Endometrial microvascular endothelial cells (primary cell): ENCODE results near the gene SLC25A36. TPM values are rescaled to one million over a fixed set of nuclear protein-coding genes. Genes with fewer than 3 reads are reported as not detected.
"Not testable (repeated sequence)": the region's sequence is repeated elsewhere in the genome, so short reads cannot be mapped to it uniquely, and the experiment has no call there.

Experiments used
- in situ Hi-C: cut with HindIII; loops from 2 replicates; pipeline ENCODE4 v1.10.0; 2017; ENCODE audit warnings: low sequenced_read_pairs, low pct_unique_long_range_greater_than_20kb; ENCODE audit errors: inconsistent ontology term
- total RNA-seq: library from RNA; depleted of rRNA; stranded (reverse); fragments of >200 nt; gene quantifications from one replicate; pipeline ENCODE4 v1.2.3, GENCODE V29; 2015; ENCODE audit errors: inconsistent ontology term

Gene SLC25A36
- total RNA-seq, 1 donor from 2014 or later: 42.9 TPM

DNA sequence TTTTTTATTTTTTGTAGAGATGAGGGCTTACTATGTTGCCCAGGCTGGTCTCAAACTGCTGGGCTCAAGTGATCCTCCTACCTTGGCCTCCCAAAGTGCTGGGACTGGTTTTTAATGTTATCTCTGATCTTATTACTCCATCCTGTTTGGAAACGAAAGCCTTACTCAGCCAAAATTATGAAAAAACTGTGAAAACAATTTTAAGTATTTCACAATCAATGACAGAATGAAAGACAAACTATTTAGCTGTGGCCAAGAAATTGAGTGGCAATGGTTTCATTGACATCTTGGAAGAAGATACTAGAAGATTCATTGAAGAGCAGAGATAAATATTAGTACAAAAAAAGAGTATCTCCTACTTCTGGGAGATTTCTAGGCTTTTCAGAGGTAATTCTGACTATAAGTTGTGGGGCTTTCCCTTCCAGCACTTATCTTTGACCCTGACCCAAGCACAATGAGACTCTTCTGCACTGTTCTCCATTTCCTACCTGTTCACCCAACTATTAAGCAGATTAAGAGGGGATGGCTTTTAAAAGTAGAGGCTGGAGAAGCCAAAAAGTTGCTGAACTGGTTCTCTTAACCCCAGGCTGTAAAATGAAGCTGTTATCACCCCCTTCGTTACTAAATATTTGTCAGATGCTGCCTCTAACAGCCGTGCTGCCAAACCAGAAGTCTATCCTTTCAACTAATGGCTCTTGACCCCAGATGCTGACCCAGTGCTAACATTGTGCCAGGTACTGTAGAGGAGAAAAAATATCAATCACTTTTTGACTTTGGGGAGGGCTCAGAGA lies 14.2 kb upstream of the SLC25A36 start:
- in situ Hi-C loops: no loop called here

DNA sequence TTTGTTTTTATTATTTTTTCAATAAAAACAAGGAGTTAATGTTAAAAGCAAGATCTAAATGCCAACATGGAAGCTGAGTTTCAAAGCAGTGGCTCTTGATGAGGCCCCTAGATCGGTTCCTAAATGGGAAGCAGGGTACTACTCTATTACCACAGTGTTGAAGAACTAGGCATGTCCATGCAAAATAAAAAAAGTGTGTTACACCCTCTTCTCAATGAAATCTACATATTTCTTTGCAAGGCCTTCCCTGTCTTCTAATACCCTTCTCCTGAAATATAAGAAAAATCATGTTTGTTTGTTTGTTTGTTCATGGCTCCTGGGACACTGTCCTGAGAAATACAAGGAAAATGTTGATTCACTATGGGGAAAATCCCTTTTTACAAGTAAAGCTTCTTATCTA lies 12.2 kb upstream of the SLC25A36 start:
- in situ Hi-C loops: no loop called here

DNA sequence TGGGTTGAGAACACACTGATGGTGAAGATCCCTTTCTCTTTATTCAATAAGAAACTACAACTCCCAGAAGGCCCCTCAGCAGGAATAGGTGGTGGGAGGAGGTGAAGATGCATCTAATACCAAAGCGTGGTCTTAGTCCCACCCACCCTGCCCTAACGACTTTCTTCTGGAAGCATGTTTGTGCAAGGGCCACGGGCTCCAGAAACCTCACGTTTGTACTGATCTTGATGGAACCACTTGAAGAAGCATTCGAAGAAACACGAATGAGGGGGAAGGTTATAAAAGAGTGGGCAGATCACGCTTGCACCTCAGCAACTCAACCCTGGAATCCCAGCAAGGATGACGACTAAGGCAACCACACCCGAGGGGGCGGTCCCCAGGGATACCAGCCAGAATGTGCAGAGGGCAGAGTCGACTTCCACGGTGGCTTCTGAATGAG lies 10.6 kb upstream of the SLC25A36 start:
- in situ Hi-C loops: no loop called here

DNA sequence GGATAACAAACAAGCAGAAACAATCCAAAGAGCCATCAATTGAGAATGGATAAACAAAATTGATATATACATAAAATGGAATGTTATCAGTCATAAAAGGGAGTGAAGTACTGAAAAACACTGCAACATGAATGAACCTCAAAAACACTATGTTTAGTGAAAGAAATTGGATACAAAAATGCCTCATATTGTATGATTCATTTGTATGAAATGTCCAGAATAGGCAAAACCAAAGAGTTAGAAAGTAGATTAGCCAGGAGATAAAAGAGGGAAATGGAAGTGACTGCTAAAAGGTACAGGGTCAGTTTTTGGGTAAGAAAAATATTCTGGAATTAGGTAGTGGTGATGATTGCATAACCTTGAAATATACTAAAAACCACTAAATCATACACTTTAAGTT lies 9.8 kb upstream of the SLC25A36 start:
- in situ Hi-C loops: no loop called here

DNA sequence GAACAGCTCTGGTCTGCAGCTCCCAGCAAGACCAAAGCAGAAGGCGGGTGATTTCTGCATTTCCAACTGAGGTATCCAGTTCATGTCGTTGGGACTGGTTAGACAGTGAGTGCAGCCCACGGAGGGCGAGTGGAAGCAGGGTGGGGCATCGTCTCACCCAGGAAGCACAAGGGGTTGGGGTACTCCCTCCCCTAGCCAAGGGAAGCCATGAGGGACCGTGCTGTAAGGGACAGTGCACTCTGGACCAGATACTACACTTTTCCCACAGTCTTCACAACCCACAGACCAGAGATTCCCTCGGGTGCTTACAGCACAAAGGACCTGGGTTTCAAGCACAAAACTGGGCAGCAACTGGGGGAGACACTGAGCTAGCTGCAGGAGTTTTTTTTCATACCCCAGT lies 8.5 kb upstream of the SLC25A36 start:
- in situ Hi-C loops: no loop called here

DNA sequence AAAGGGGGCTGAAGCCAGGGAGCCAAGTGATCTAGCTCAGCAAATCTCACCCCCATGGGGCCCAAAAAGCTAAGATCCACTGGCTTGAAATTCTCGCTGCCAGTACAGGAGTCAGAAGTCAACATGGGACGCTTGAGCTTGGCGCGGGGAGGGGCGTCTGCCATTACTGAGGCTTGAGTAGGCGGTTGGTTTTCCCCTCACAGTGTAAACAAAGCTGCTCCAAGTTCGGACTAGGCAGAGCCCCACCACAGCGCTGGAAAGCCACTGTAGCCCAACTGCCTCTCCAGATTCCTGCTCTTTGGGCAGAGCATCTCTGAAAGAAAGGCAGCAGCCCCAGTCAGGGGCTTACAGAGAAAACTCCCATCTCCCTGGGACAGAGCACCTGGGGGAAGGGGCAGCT lies 8.1 kb upstream of the SLC25A36 start:
- in situ Hi-C loops: no loop called here

DNA sequence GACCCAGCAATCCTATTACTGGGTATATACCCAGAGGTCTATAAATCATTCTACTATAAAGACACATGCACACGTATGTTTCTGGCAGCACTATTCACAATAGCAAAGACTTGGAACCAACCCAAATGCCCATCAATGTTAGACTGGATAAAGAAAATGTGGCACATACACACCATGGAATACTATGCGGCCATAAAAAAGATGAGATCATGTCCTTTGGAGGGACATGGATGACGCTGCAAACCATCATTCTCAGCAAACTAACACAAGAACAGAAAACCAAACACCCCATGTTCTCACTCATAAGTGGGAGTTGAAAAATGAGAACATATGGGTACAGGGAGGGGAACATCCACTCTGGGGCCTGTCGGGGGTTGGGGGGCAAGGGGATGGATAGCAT lies 2.3 kb upstream of the SLC25A36 start:
- in situ Hi-C loops: not testable (repeated sequence)

DNA sequence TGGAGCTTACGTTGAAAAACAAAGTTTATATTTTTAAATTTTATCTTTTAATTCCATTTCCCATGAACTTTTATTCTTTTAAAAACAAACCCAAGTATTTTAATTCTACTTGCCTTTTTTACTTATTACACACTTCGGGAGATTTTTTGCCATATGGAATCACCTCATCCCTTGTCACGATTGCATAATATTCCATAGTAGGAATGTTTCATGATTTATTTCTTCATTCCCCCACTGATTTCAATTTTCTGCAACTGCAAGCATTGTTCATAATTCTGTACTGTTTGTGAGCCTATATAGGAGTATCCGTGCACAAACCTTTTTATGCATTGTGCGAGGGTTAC lies 574 bp upstream of the SLC25A36 start:
- in situ Hi-C loops: no loop called here

DNA sequence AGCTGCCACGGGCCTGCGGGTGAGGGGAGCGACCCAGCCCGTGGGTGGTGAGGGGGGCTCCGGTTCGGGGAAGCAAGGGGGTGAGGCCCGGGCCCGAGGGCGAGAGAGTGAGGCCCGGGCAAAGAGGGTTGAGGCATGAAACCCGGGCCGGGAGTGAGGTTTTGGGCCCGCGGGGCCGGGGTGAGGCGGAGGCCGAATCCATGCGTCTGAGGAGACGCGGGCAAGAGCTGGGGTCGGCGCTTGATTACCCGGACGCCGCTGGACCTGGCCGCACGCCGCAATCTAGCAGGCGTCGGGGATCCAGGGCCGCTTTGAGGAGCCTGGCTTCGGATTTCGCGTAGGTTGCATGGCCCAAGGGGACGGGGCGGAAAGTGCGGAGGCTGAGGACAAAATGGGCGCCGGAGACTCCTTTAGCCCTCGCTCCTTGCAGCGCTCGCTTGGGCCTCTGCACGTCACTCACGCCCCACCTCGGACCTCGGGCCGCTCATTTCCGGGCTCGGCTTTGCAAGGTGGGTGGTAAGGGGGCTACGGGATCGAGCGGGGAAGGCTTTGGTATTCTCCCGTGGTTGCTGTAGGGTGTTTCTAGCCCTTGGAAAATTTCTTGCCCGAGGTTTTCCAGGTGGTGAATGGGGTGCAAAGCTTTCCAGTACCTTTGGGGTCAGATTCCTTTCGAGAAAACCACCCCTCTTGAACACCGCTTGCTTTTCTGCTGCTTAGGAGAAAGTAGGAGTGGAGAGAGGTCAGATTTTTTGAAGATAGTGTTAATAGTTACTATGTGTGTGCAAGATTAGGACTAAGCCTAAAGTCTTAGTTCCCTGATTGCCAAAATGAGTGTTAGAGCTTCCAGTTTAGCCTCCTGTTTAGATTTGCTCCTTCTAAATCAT lies 827 bp downstream of the SLC25A36 start:
- in situ Hi-C loops: no loop called here

DNA sequence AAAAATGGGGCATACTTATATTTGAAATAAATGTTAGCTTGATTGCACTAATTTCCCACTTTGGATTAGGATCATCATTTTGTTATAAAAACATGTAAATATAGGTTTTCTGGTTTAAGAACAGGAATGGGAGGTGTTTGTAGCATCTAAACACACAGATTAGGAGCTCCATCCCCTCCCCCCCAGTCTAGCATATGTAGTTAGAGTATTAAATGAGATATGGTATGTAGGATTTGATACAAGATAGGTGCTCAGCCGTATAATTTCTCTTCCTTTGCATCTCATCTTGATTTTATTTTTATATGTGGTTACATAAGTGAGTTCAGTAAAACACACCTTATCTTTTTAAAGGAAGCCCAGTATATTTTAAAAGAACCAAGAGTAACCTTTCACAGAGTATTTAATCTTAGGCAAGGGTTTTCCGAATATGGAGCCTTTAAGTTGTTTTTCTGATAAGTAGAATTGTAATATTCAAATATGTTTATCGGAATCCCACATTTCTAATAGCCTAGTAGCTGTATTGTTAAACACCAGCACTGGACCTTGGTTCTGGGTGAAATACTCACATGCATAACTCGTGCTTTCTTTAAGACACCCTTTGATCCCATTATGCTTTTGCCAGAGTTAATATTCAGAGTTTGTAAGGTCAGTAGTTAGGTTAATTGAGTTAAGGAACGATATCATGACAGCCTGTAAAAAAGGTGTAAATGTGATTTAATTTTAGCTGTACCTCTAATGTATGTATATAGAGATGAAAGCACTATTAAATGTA lies 2.3 kb downstream of the SLC25A36 start:
- in situ Hi-C loops: no loop called here

DNA sequence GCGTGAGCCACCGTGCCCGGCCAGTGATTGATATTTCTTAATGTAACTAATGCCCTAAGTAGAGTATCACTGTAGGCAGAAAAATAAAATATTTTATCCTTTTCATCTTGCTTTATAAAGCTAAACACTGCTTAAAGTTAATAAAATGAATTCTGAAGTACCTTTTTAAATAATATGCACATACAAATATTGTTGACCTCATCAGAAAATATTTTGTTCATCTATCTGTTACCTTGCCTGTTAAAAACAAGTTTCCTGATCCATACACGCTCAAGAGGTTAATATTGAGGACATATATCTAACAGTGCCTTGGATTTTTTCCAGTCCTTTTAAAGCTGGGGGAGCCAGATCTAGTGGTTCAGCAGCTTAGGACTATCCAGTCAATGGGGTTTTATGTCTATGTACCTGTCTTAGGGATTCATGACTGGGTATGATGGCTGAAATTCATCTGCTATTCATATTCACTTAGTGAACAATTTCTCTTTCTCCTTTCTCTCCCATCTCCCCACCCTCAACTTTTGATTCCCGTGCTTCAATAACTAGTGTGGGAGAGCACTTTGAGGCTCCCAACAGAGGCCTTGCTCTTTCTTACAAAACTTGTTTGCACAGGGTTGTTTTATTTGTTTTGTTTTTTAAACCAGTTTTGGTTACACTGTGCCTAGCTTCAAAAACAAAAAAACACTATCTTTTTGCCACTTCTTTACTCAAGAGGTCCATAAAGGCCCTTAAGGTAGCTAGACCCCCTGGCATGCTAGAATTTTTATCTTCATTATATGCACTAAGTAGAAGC lies 7.0 kb downstream of the SLC25A36 start:
- in situ Hi-C loops: no loop called here

DNA sequence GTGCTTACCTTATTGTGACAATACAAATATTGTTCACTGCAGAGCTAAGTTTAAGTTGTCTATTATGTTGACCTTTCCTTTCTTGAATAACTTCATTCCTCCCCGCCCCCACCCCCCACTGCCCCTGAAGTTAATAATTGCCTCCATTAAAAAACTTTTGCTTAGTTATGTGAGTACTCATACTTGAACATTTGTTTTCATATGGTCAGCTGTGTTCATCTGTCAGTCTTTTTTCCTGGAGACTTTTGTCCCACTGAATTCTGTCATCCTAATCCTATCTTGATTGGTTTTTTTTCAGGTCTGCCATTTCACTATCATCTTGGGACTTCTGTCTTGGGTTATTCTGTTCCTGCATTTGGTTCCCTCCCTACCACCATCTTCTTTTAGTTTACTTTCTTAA lies 8.5 kb downstream of the SLC25A36 start:
- in situ Hi-C loops: no loop called here

DNA sequence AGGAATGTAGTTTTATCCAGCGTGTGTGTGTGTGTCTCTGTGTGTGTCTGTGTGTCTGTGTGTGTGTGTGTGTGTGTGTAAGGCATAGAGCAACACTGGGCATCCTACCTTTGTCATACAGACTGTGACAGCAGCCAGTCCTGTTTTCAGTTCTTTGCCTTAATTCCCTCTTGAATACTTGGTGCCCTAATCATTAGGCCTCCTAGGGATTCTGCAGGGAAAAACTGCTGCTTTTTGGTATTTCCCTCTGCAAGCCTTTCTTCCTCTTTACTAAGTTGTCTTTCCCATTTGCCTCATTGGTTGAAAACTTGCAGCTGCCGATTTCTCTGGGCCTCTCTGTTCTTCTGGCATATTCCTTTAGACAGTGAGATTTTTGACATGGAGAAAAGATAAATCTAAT lies 9.2 kb downstream of the SLC25A36 start:
- in situ Hi-C loops: no loop called here

DNA sequence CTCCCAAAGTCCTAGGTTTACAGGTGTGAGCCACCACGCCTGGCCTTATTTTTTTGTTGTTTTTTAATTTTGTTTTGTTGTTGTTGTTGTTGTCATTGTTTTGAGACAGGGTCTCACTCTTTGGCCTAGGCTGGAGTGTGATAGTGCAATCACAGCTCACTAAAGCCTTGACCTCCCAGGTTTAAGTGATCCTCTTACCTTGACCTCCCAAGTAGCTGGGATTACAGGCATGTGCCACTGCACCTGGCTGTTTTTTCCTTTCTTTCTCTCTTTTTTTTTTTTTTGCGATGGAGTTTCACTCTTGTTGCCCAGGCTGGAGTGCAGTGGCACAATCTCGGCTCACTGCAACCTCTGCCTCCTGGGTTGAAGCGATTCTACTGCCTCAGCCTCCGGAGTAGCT lies 10.1 kb downstream of the SLC25A36 start:
- in situ Hi-C loops: not testable (repeated sequence)

DNA sequence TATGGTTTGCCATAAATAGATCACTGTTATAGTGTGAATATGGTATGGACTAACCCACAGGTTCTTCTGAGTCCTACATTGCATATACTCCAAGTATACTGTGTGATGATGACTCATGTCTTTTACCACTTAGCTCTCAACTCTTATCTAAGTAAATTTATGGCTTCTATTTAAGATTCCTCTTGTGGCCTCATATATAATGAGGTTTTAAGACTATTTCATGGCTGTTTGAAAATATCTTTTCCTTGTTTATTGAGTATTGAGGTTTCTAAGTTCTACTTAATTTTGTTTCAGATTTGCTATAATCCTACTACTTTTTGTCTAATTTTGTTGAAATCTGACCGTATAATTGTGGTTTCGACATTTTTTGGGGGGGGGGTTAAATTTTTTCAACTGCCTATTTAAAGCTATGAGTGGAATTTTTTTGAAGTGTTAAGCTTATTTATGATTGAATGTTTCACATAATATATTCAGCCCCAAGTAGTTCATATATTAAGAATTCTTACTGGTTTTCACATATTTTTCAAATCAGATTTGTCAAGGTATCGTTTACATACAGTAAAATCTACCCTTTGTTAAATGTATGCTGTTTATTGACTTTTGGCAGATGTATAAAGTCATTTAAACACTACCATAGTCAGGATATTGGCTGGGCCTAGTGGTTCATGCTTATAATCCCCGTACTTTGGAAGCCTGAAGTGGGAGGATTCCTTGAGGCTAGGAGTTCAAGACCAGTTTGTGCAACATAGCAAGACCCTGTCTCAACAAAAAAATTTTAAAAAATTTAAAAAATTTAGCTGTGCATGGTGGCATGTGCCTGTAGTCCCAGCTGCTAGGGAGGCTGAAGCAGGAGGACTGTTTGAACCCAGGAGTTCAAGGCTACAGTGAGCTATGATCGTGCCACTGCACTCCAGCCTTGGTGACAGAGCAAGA lies 11.7 kb downstream of the SLC25A36 start:
- in situ Hi-C loops: no loop called here

DNA sequence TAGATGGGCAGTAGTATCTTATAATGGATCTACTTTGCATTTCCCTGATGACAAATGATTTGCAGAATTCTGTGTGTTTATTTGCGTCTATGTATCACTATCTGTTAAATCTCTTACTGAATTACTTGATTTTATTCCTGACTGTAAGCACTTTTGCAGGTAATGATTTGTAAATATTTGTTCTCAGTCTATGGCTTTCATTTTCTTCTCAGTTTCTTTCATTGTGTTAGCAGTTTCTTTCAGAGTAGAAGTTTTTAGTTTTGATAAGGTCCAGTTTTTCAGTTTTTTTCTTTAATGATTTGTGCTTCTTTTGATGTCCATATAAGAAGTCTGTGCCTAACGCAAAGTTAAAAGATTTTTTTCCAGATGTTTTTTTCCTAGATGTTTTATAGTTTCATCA lies 12.9 kb downstream of the SLC25A36 start:
- in situ Hi-C loops: no loop called here

DNA sequence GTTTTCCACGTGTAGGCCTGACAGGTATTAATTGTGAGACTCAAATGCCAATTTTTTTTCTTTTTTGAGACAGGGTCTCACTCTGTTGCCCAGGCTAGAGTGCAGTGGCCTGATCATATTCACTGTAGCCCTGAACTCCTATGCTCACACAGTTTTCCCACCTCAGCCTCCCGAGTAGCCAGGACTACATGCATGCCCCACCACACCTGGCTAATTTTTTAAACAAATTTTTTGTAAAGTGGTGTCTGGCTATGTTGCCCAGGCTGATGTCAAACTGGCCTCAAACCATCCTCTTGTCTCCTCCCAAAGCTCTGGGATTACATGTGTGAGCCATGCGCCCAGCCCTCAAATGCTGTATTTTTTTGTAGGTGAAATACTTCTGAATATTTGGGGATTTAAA lies 14.0 kb downstream of the SLC25A36 start:
- in situ Hi-C loops: no loop called here
